GM18520 (cell line): ENCODE results near the gene ADAD2.

Experiments
- ATAC-seq: cut with Tn5 transposase; IDR thresholded peaks from one replicate; pipeline ENCODE4 v1.9.1; 2021; ENCODE audit not compliant: unreplicated experiment

The ADAD2 gene

GRCh38 chr16:84176192-84177053 is 14.5 kb upstream of the ADAD2 start:
- ATAC-seq = no peak

GRCh38 chr16:84177741-84178073 is 13.2 kb upstream of the ADAD2 start:
- ATAC-seq = no peak

GRCh38 chr16:84178146-84178765 is 12.7 kb upstream of the ADAD2 start:
- no peak for ATAC-seq

GRCh38 chr16:84178892-84179611 is 11.9 kb upstream of the ADAD2 start:
- no peak for ATAC-seq

GRCh38 chr16:84179612-84180320 is 11.2 kb upstream of the ADAD2 start:
- no peak for ATAC-seq

- ATAC-seq = no peak
These were observed 10.3 kb upstream of the ADAD2 start for GRCh38 chr16:84180519-84181140.

GRCh38 chr16:84181144-84181915 is 9.6 kb upstream of the ADAD2 start:
- no peak for ATAC-seq

- no peak for ATAC-seq
These were observed 8.9 kb upstream of the ADAD2 start for GRCh38 chr16:84182104-84182503.

- no peak for ATAC-seq
These were observed 8.0 kb upstream of the ADAD2 start for GRCh38 chr16:84182680-84183571.

GRCh38 chr16:84183572-84183875 is 7.4 kb upstream of the ADAD2 start:
- no peak for ATAC-seq

- ATAC-seq = no peak
These were observed 6.9 kb upstream of the ADAD2 start for GRCh38 chr16:84183911-84184591.

GRCh38 chr16:84184775-84185174 is 6.2 kb upstream of the ADAD2 start:
- no peak for ATAC-seq

GRCh38 chr16:84186685-84187437 is 4.1 kb upstream of the ADAD2 start, which contains the start of gene TAF1C:
TAF1C (minus strand) TSS chr16:84187057; CDS start chr16:84184988, 2,069 bp downstream.
- ATAC-seq = peak; percentile 88

- no peak for ATAC-seq
These were observed 509 bp downstream of the ADAD2 start for GRCh38 chr16:84191466-84191865.

- no peak for ATAC-seq
These were observed 2.5 kb downstream of the ADAD2 start for GRCh38 chr16:84193480-84193879.

GRCh38 chr16:84194018-84194417 is 3.1 kb downstream of the ADAD2 start:
- ATAC-seq = no peak

- ATAC-seq = no peak
These were observed 3.7 kb downstream of the ADAD2 start for GRCh38 chr16:84194470-84195200.
